Measurements from ENCODE around the gene C19orf12.
"Not testable (repeated sequence)": the region's sequence is repeated elsewhere in the genome, so short reads cannot be mapped to it uniquely, and the experiment has no call there.

The C19orf12 gene

GRCh38 chr19:29735829-29736228 lies 20.8 kb upstream of the C19orf12 start:
- in situ Hi-C loops (cut with HindIII; ENCODE audit: low sequenced_read_pairs), result no loop called here

- in situ Hi-C loops (cut with HindIII; ENCODE audit: low sequenced_read_pairs), result loop anchor here (5.0 kb wide), 1 partner anchor 71 kb away; no protein-coding TSS in a partner anchor
These were observed 16.3 kb upstream of the C19orf12 start for GRCh38 chr19:29731331-29731850.

GRCh38 chr19:29727906-29728305 lies 12.8 kb upstream of the C19orf12 start:
- in situ Hi-C loops (cut with HindIII; ENCODE audit: low sequenced_read_pairs), result no loop called here

- in situ Hi-C loops (cut with HindIII; ENCODE audit: low sequenced_read_pairs), result no loop called here
These were observed 9.7 kb upstream of the C19orf12 start for GRCh38 chr19:29724746-29725145.

- in situ Hi-C loops (cut with HindIII; ENCODE audit: low sequenced_read_pairs), result no loop called here
These were observed 9.1 kb upstream of the C19orf12 start for GRCh38 chr19:29724102-29724641.

- in situ Hi-C loops (cut with HindIII; ENCODE audit: low sequenced_read_pairs), result loop anchor here (5.0 kb wide), 1 partner anchor 110 kb away; the partner anchor contains the start of gene POP4
These were observed 2.0 kb upstream of the C19orf12 start for GRCh38 chr19:29717051-29717450.

GRCh38 chr19:29715701-29716581 lies 880 bp upstream of the C19orf12 start:
- in situ Hi-C loops (cut with HindIII; ENCODE audit: low sequenced_read_pairs), result loop anchor here (5.0 kb wide), 1 partner anchor 109 kb away; the partner anchor contains the start of gene POP4

GRCh38 chr19:29714371-29714952 lies 599 bp downstream of the C19orf12 start:
- in situ Hi-C loops (cut with HindIII; ENCODE audit: low sequenced_read_pairs), result no loop called here

GRCh38 chr19:29712744-29713516 lies 2.1 kb downstream of the C19orf12 start:
- in situ Hi-C loops (cut with HindIII; ENCODE audit: low sequenced_read_pairs), result no loop called here

- in situ Hi-C loops (cut with HindIII; ENCODE audit: low sequenced_read_pairs), result no loop called here
These were observed 3.4 kb downstream of the C19orf12 start for GRCh38 chr19:29711584-29712132.

- in situ Hi-C loops (cut with HindIII; ENCODE audit: low sequenced_read_pairs), result not testable (repeated sequence)
These were observed 5.6 kb downstream of the C19orf12 start for GRCh38 chr19:29709440-29709798.

- in situ Hi-C loops (cut with HindIII; ENCODE audit: low sequenced_read_pairs), result no loop called here
These were observed 6.3 kb downstream of the C19orf12 start for GRCh38 chr19:29708554-29709439.

GRCh38 chr19:29706635-29707034 lies 8.4 kb downstream of the C19orf12 start:
- in situ Hi-C loops (cut with HindIII; ENCODE audit: low sequenced_read_pairs), result no loop called here

GRCh38 chr19:29705706-29706105 lies 9.4 kb downstream of the C19orf12 start:
- in situ Hi-C loops (cut with HindIII; ENCODE audit: low sequenced_read_pairs), result no loop called here

- in situ Hi-C loops (cut with HindIII; ENCODE audit: low sequenced_read_pairs), result no loop called here
These were observed 10.2 kb downstream of the C19orf12 start for GRCh38 chr19:29704562-29705558.

- in situ Hi-C loops (cut with HindIII; ENCODE audit: low sequenced_read_pairs), result no loop called here
These were observed 12.1 kb downstream of the C19orf12 start for GRCh38 chr19:29702963-29703320.

- in situ Hi-C loops (cut with HindIII; ENCODE audit: low sequenced_read_pairs), result no loop called here
These were observed 12.7 kb downstream of the C19orf12 start for GRCh38 chr19:29702161-29702962.

- in situ Hi-C loops (cut with HindIII; ENCODE audit: low sequenced_read_pairs), result no loop called here
These were observed 14.6 kb downstream of the C19orf12 start for GRCh38 chr19:29700498-29700897.
